ENCODE measurements around the gene MYOF.

The MYOF gene

GRCh38 chr10:93482145-93482834 lies at the start of gene MYOF:
Gene MYOF (minus strand): TSS chr10:93482334. CDS start chr10:93482194, 140 bp downstream.
- DNase-seq, result peak; percentile 56

- no peak for DNase-seq
These were observed 36.4 kb upstream of the MYOF start for GRCh38 chr10:93518531-93518930.

GRCh38 chr10:93516006-93516380 lies 33.9 kb upstream of the MYOF start:
- no peak for DNase-seq

- no peak for DNase-seq
These were observed 33.2 kb upstream of the MYOF start for GRCh38 chr10:93515071-93516005.

- no peak for DNase-seq
These were observed 32.4 kb upstream of the MYOF start for GRCh38 chr10:93514521-93514920.

- DNase-seq, result no peak
These were observed 31.0 kb upstream of the MYOF start for GRCh38 chr10:93513091-93513490.

- DNase-seq, result no peak
These were observed 30.4 kb upstream of the MYOF start for GRCh38 chr10:93512565-93512964.

GRCh38 chr10:93509816-93510215 lies 27.7 kb upstream of the MYOF start:
- no peak for DNase-seq

- DNase-seq, result no peak
These were observed 22.9 kb upstream of the MYOF start for GRCh38 chr10:93505075-93505474.

- DNase-seq, result no peak
These were observed 20.9 kb upstream of the MYOF start for GRCh38 chr10:93503075-93503474.

- DNase-seq, result no peak
These were observed 19.5 kb upstream of the MYOF start for GRCh38 chr10:93501650-93502049.

GRCh38 chr10:93498166-93498565 lies 16.0 kb upstream of the MYOF start:
- DNase-seq, result no peak

- DNase-seq, result peak; percentile 91
These were observed 14.3 kb upstream of the MYOF start, which contains the start of gene CEP55 for GRCh38 chr10:93496322-93497041. Gene CEP55 (plus strand): TSS chr10:93496612. CDS start chr10:93500052, 3,440 bp downstream.

GRCh38 chr10:93495654-93496321 lies 13.7 kb upstream of the MYOF start:
- peak; percentile 45 for DNase-seq

GRCh38 chr10:93494494-93494893 lies 12.4 kb upstream of the MYOF start:
- DNase-seq, result no peak

- no peak for DNase-seq
These were observed 11.0 kb upstream of the MYOF start for GRCh38 chr10:93493162-93493561.

GRCh38 chr10:93491602-93492121 lies 9.5 kb upstream of the MYOF start:
- DNase-seq, result no peak

- DNase-seq, result no peak
These were observed 6.9 kb upstream of the MYOF start for GRCh38 chr10:93488956-93489528.

GRCh38 chr10:93485690-93486089 lies 3.6 kb upstream of the MYOF start:
- DNase-seq, result no peak

- no peak for DNase-seq
These were observed 443 bp downstream of the MYOF start for GRCh38 chr10:93481637-93482144.

- DNase-seq, result no peak
These were observed 3.3 kb downstream of the MYOF start for GRCh38 chr10:93478873-93479272.

GRCh38 chr10:93476756-93477155 lies 5.4 kb downstream of the MYOF start:
- DNase-seq, result no peak

All from DMS153 (cell line).